HG03135 (cell line): Measurements from ENCODE around the gene XXYLT1.
"Not testable (repeated sequence)": the region's sequence is repeated elsewhere in the genome, so short reads cannot be mapped to it uniquely, and the experiment has no call there.

Experiments used
- ATAC-seq: cut with Tn5 transposase; IDR thresholded peaks from one replicate; pipeline ENCODE4 v1.9.1; 2021; ENCODE audit warnings: mild to moderate bottlenecking, moderate library complexity; ENCODE audit not compliant: unreplicated experiment

The XXYLT1 gene

GRCh38 chr3:195058336-195059005, 212.5 kb downstream of the XXYLT1 start:
- ATAC-seq: no peak

- no peak for ATAC-seq
These were observed 213.2 kb downstream of the XXYLT1 start for GRCh38 chr3:195057716-195058115.

- no peak for ATAC-seq
These were observed 214.5 kb downstream of the XXYLT1 start for GRCh38 chr3:195056506-195056905.

DNA sequence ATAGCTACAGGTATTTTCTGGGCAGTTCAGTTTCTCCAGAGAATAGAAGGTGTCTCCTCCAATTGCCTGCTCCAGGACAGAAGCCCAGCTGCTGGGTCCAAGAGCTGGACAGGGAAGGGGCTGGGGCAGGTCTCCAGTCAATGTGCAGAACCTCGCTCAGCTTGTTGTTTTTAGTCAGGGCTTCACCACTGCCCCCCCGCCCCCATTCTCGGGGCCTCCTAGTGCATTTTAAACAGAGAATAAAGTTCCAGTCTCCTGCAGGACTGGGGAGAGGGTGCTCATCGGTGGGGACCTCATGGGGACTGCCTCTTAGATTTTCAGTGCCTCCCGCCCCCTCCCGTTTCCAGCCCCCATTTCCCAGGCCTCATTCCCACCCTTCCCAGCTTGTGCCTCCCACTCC, 216.6 kb downstream of the XXYLT1 start:
- no peak for ATAC-seq

DNA sequence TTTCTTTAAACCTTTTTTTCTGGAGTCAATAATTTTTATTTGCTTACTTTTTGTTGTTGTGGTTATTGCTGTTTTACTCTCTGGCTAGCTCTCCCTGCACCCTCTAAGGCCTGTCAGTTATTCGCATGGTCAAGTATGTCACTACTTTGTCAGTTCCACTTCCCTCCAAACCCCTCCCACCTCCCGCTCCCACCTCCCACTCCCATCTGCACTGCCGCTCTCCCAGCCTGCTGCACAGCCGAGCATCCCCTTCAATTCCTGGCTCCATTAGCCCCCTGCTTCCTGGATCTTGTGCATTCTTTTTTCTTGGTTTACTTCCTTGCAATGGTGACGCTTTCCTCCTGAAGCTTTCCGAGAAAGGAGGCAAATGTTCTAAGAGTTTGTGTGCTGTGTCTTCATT, 218.0 kb downstream of the XXYLT1 start:
- ATAC-seq: no peak

GRCh38 chr3:195050296-195050695, 220.7 kb downstream of the XXYLT1 start:
- not testable (repeated sequence) for ATAC-seq

DNA sequence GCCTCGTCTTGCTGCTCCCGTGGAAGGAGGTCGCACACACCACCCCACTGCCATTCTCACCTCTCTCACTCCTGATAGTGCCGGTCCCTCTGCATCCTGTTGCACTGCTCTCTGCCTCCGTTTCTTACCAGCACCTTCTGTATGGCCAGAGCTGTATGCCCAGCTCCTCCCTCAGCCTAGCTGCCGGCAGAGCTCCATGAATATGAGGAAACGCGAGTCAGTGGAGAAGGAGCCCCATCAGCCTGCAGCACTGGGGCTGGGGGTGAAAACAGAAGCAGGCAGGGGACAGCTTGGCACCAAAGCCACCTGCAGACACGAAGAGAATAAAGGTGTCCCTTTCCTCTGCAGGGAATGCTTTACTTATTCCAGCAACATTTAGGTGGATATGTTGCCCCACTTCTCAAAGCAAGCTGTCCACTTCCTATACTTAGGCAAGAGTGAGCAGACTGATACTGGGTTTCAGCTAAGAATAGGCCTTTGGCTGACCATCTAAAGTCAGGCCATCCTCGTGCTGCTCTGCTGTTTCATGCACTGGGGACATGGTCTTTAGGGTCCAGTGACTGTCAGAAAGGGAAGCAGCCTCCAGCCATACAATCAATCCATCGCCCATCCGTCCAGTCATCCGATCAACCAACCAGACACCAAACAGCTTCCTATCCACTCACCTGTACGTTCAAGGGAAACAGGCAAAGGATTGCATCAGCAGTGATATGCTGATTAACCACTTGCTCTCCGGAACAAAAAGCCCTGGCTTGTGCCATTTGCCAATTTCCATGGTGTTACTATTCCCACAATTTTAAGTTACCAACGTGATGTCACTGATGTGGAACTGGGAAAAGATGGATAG, 222.7 kb downstream of the XXYLT1 start:
- no peak for ATAC-seq

DNA sequence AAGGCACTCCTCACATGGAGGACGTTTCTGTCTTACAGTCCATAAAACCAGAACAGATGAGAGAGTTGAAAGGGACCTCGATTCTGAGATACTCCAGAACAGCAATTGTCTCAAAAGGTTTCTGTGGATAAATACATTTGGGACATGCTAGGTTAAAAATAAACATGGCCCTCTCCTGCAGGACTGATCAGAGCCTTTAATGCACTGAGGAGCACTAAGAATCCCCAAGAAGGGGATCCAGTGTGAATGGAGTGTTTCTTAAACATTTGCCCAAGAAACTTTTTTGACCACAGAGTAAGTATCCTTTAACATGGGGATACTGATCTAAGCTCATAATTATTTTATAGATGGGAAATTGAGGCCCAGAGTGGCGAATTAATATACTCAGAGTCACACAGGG, 223.4 kb downstream of the XXYLT1 start:
- ATAC-seq: no peak

GRCh38 chr3:195046441-195046840, 224.5 kb downstream of the XXYLT1 start:
- no peak for ATAC-seq

DNA sequence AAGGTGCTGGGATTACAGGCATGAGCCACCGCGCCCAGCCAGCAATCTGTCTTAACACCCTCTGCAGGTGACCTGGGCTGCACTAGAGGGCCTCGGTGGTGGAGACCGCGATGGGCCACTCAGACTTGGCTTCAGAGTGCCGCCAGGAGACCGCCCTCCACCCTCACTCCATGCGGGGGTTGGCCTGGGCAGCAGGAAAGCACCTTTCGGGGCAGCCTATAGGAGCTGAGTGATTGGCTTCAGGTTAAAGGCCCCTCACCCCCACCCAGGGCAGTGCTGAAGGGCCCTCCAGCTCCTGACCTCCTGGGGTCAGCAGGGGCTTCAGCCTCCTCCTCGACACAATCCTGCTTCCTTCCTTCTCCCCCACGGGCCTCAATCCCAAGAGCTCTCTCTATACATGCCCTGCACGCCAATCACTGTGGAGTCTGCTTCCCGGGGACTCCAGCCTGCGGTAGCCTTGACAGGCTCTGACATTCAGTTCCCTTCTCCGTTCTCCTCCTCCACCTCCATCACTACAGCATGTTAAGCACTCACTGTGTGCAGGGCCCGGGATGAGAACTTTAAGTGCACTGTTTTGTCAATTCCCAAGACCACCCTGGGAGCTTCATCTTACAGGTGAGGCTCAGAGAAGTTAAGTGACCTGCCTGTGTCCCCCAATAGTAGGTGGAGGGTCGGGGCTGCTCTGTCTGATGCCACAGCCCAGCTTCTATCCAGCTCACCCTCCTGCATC, 225.3 kb downstream of the XXYLT1 start:
- ATAC-seq: no peak

DNA sequence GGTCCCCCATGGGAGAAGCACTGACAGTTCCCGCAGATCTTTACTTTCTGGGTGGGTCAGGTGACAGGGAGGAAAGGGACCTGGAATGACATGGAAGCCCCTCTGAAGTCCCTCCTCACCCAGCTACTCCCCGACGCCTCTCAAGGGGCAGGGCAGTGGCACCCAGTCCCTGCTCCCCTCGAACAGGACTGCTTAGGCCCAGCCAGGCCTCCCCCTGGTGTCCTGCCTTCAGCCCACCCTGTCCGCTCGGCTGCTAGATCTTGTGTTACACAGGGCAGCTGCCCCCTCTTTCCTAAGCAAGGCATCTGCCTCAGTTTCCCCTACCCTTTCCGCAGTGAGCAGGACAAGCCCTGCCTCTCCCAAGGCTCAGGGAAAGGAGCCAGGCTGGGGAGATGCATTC, 226.5 kb downstream of the XXYLT1 start:
- ATAC-seq: no peak

GRCh38 chr3:195043607-195044339, 227.2 kb downstream of the XXYLT1 start:
- ATAC-seq: no peak

- no peak for ATAC-seq
These were observed 228.0 kb downstream of the XXYLT1 start for GRCh38 chr3:195042743-195043606.

- ATAC-seq: no peak
These were observed 228.9 kb downstream of the XXYLT1 start for GRCh38 chr3:195041871-195042742.

- no peak for ATAC-seq
These were observed 230.0 kb downstream of the XXYLT1 start for GRCh38 chr3:195040773-195041520.

GRCh38 chr3:195040094-195040493, 230.9 kb downstream of the XXYLT1 start:
- ATAC-seq: no peak

GRCh38 chr3:195039180-195039843, 231.6 kb downstream of the XXYLT1 start:
- no peak for ATAC-seq

GRCh38 chr3:195038161-195038560, 232.8 kb downstream of the XXYLT1 start:
- ATAC-seq: no peak
